ENCODE data around the gene SEC14L2. TPM values are rescaled to one million over a fixed set of nuclear protein-coding genes. Genes with fewer than 3 reads are reported as not detected.

The SEC14L2 gene
- total RNA-seq, 2 donors from 2014 or later: 2.0 to 10.3 TPM

- intact Hi-C loops (cut with DNase I): no loop called here
- Histone ChIP-seq H3K9ac (ENCODE audit: low read depth in 2 of 2, low read length in 2 of 2) (no peak overlapping the region), H3K36me3 (no peaks in the 10 kb centered on the region), H3K9me3 (no peaks in the 10 kb centered on the region), H3K4me3 (no peak overlapping the region), H3K27me3 (no peaks in the 10 kb centered on the region), H3K4me1 (peaks cover 5% of the 10 kb centered on the region), H3K27ac (peak overlapping the region; percentile 42)
- TF ChIP-seq CTCF (IDR thresholded peaks at IDR 0.05): no peak
- DNase-seq: no peak
Measured at GRCh38 chr22:30416837-30417236, 20.0 kb downstream of the SEC14L2 start.

GRCh38 chr22:30420347-30421125 is 23.7 kb downstream of the SEC14L2 start:
- H3K36me3 ChIP-seq: no peaks in the 10 kb centered on the region
- H3K4me3 ChIP-seq: no peak overlapping the region
- H3K9me3 ChIP-seq: no peaks in the 10 kb centered on the region
- no peak for DNase-seq
- TF ChIP-seq CTCF (IDR thresholded peaks at IDR 0.05): no peak
- no peak overlapping the region for H3K9ac ChIP-seq (ENCODE audit: low read depth in 2 of 2, low read length in 2 of 2)
- H3K27ac ChIP-seq: peak overlapping the region; percentile 94
- intact Hi-C loops (cut with DNase I): no loop called here
- H3K27me3 ChIP-seq: no peaks in the 10 kb centered on the region
- peaks cover 19% of the 10 kb centered on the region for H3K4me1 ChIP-seq

GRCh38 chr22:30421695-30422480 is 25.1 kb downstream of the SEC14L2 start:
- intact Hi-C loops (cut with DNase I): no loop called here
- Histone ChIP-seq H3K27ac (peak overlapping the region; percentile 94), H3K36me3 (no peaks in the 10 kb centered on the region), H3K9me3 (no peaks in the 10 kb centered on the region), H3K9ac (ENCODE audit: low read depth in 2 of 2, low read length in 2 of 2) (peak overlapping the region in 1 of 2 donors; percentile 89), H3K4me1 (peaks cover 22% of the 10 kb centered on the region), H3K4me3 (no peak overlapping the region), H3K27me3 (no peaks in the 10 kb centered on the region)
- peak; percentile 39 for DNase-seq
- TF ChIP-seq CTCF (IDR thresholded peaks at IDR 0.05): no peak

- Histone ChIP-seq H3K4me1 (peaks cover 22% of the 10 kb centered on the region), H3K27me3 (no peaks in the 10 kb centered on the region), H3K9me3 (no peaks in the 10 kb centered on the region), H3K36me3 (no peaks in the 10 kb centered on the region), H3K9ac (ENCODE audit: low read depth in 2 of 2, low read length in 2 of 2) (peak overlapping the region; percentile 88 to 89), H3K4me3 (peak overlapping the region; percentile 42), H3K27ac (peak overlapping the region; percentile 94)
- intact Hi-C loops (cut with DNase I): no loop called here
- TF ChIP-seq CTCF (IDR thresholded peaks at IDR 0.05): no peak
- DNase-seq: peak; percentile 81
Measured at GRCh38 chr22:30422481-30423300, 25.9 kb downstream of the SEC14L2 start.

GRCh38 chr22:30423301-30423958 is 26.6 kb downstream of the SEC14L2 start:
- intact Hi-C loops (cut with DNase I): no loop called here
- no peak for DNase-seq
- H3K27ac ChIP-seq: peak overlapping the region; percentile 94
- H3K9me3 ChIP-seq: no peaks in the 10 kb centered on the region
- peak overlapping the region; percentile 88 to 89 for H3K9ac ChIP-seq (ENCODE audit: low read depth in 2 of 2, low read length in 2 of 2)
- peak overlapping the region; percentile 42 for H3K4me3 ChIP-seq
- no peaks in the 10 kb centered on the region for H3K27me3 ChIP-seq
- TF ChIP-seq CTCF (IDR thresholded peaks at IDR 0.05): no peak
- peaks cover 22% of the 10 kb centered on the region for H3K4me1 ChIP-seq
- no peaks in the 10 kb centered on the region for H3K36me3 ChIP-seq
